NCI-H69 (cell line): ENCODE measurements around the gene BACH2.

Experiments used
- DNase-seq: peaks from one replicate; lab custom pipeline; 2025; lab: John Stamatoyannopoulos, UW

The BACH2 gene

GRCh38 chr6:90277302-90278011, 19.2 kb downstream of the BACH2 start:
- no peak for DNase-seq

GRCh38 chr6:90274451-90275030, 22.1 kb downstream of the BACH2 start:
- DNase-seq, result no peak

- DNase-seq, result no peak
Observed at GRCh38 chr6:90273863-90274262, 22.8 kb downstream of the BACH2 start.

GRCh38 chr6:90272895-90273294, 23.7 kb downstream of the BACH2 start:
- DNase-seq, result no peak

GRCh38 chr6:90271831-90272230, 24.8 kb downstream of the BACH2 start:
- DNase-seq, result no peak

- no peak for DNase-seq
Observed at GRCh38 chr6:90269334-90269733, 27.3 kb downstream of the BACH2 start.

GRCh38 chr6:90268178-90268577, 28.5 kb downstream of the BACH2 start:
- DNase-seq, result no peak

GRCh38 chr6:90266905-90267621, 29.6 kb downstream of the BACH2 start:
- DNase-seq, result no peak

GRCh38 chr6:90264561-90264960, 32.1 kb downstream of the BACH2 start:
- DNase-seq, result no peak

- DNase-seq, result no peak
Observed at GRCh38 chr6:90263633-90264032, 33.0 kb downstream of the BACH2 start.

GRCh38 chr6:90261801-90262200, 34.8 kb downstream of the BACH2 start:
- DNase-seq, result no peak

GRCh38 chr6:90257486-90257738, 39.2 kb downstream of the BACH2 start:
- no peak for DNase-seq

- no peak for DNase-seq
Observed at GRCh38 chr6:90256698-90257485, 39.8 kb downstream of the BACH2 start.

GRCh38 chr6:90253631-90254030, 43.0 kb downstream of the BACH2 start:
- no peak for DNase-seq

- no peak for DNase-seq
Observed at GRCh38 chr6:90251295-90251992, 45.2 kb downstream of the BACH2 start.

GRCh38 chr6:90250405-90250804, 46.2 kb downstream of the BACH2 start:
- no peak for DNase-seq

GRCh38 chr6:90249458-90249857, 47.2 kb downstream of the BACH2 start:
- DNase-seq, result no peak

GRCh38 chr6:90249034-90249433, 47.6 kb downstream of the BACH2 start:
- DNase-seq, result no peak

GRCh38 chr6:90247262-90247661, 49.4 kb downstream of the BACH2 start:
- no peak for DNase-seq

- peak; percentile 61 for DNase-seq
Observed at GRCh38 chr6:90241229-90241880, 55.3 kb downstream of the BACH2 start.

- no peak for DNase-seq
Observed at GRCh38 chr6:90238496-90239266, 58.0 kb downstream of the BACH2 start.
